OCI-LY7 (cell line): ENCODE measurements around the gene SEC11A. TPM values are rescaled to one million over a fixed set of nuclear protein-coding genes. Genes with fewer than 3 reads are reported as not detected.

ENCODE experiments used
- BruUV-seq: library from RNA; stranded (reverse); fragments of 400-500 nt; replicated peaks from 2 replicates; lab custom pipeline; 2021; lab: Mats Ljungman, UMichigan
- CTCF ChIA-PET: fragments of 300-600 bp; sonication (Branson Sonifier 250); formaldehyde crosslinking; loops from one replicate; lab custom pipeline; 2022; ENCODE audit warnings: antibody characterized with exemption; ENCODE audit not compliant: unreplicated experiment; lab: Charles Lee
- POLR2A ChIA-PET: fragments of 300-600 bp; sonication (Branson Sonifier 250); formaldehyde crosslinking; loops from one replicate; lab custom pipeline; 2022; ENCODE audit warnings: antibody characterized with exemption; lab: Charles Lee
- DNase-seq: peaks from one replicate; pipeline ENCODE4 v3.0.0-alpha.2; 2015; ENCODE audit warnings: low spot score
- H2AFZ ChIP-seq: fragments of 200-600 bp; sonication (generic), shearing (Covaris generic); 2 replicates; pipeline ENCODE4 v1.6.1; 2014; ENCODE audit warnings: mild to moderate bottlenecking, antibody characterized with exemption, low read length, moderate library complexity
- H3K27ac ChIP-seq: fragments of 200-600 bp; sonication (generic); 2 replicates; pipeline ENCODE4 v1.5.1; 2014; ENCODE audit warnings: mixed run types, low read depth, mild to moderate bottlenecking, moderate library complexity, low read length, inconsistent platforms; ENCODE audit not compliant: poor library complexity, severe bottlenecking
- H3K36me3 ChIP-seq: fragments of 200-600 bp; sonication (generic); 2 replicates; pipeline ENCODE4 v1.6.1; 2014; ENCODE audit warnings: mild to moderate bottlenecking, antibody characterized with exemption, low read length, moderate library complexity, mixed read lengths; ENCODE audit not compliant: insufficient read depth
- H3K4me1 ChIP-seq: fragments of 200-600 bp; sonication (generic); 2 replicates; pipeline ENCODE4 v1.5.1; 2014; ENCODE audit warnings: mild to moderate bottlenecking, low read length; ENCODE audit not compliant: insufficient read depth, poor library complexity, severe bottlenecking
- H3K4me2 ChIP-seq: fragments of 200-600 bp; sonication (generic); 2 replicates; pipeline ENCODE4 v1.6.1; 2014; ENCODE audit warnings: mild to moderate bottlenecking, low read length
- H3K4me3 ChIP-seq: fragments of 200-600 bp; sonication (generic); 2 replicates; pipeline ENCODE4 v1.5.1; 2014; ENCODE audit warnings: mild to moderate bottlenecking, low read depth, low read length; ENCODE audit not compliant: poor library complexity, severe bottlenecking
- H3K79me2 ChIP-seq: fragments of 200-600 bp; sonication (generic); 2 replicates; pipeline ENCODE4 v1.6.1; 2016; ENCODE audit warnings: low read depth, mild to moderate bottlenecking, low read length, moderate library complexity, mixed read lengths; ENCODE audit not compliant: insufficient read depth
- H3K9me2 ChIP-seq: fragments of 200-600 bp; sonication (generic); 2 replicates; pipeline ENCODE4 v1.6.1; 2016; ENCODE audit warnings: mild to moderate bottlenecking, low read length, mixed read lengths; ENCODE audit not compliant: insufficient read depth
- H3K9me3 ChIP-seq: fragments of 200-600 bp; sonication (generic); 2 replicates; pipeline ENCODE4 v1.6.1; 2014; ENCODE audit warnings: mild to moderate bottlenecking, mixed run types, low read length, mixed read lengths
- H4K20me1 ChIP-seq: fragments of 200-600 bp; sonication (generic); 2 replicates; pipeline ENCODE4 v1.6.1; 2014; ENCODE audit warnings: mild to moderate bottlenecking, antibody characterized with exemption, low read length, moderate library complexity, mixed read lengths; ENCODE audit not compliant: insufficient read depth
- CTCF ChIP-seq: fragments of 200-600 bp; sonication (generic); conservative IDR thresholded peaks from 2 replicates; pipeline ENCODE4 v1.5.1; 2014; ENCODE audit warnings: mild to moderate bottlenecking, antibody characterized with exemption, low read length, moderate library complexity, mixed read lengths
- EZH2phosphoT487 ChIP-seq: fragments of 200-600 bp; sonication (generic); IDR thresholded peaks from 2 replicates; pipeline ENCODE4 v1.6.1; 2018; ENCODE audit warnings: low read depth, borderline replicate concordance, mild to moderate bottlenecking, mixed run types, antibody characterized with exemption, low read length, moderate library complexity, mixed read lengths
- intact Hi-C: fragments of 100-400 bp; cut with micrococcal nuclease; formaldehyde crosslinking; loops from one replicate; pipeline ENCODE4 v1.10.0; 2022; ENCODE audit not compliant: unreplicated experiment
- total RNA-seq, 2 experiments: library from RNA; depleted of rRNA in 1 of 2; stranded (reverse); fragments of >200 nt in 1 of 2; shearing (Covaris generic) in 1 of 2; gene quantifications; 2 replicates each; pipeline ENCODE4 v1.2.3, GENCODE V29; 2014 to 2022

Gene SEC11A
- total RNA-seq, 2 experiments from 2014 or later, result 41.4 to 93.6 TPM

GRCh38 chr15:84747416-84748273 is 31.7 kb upstream of the SEC11A start:
- Histone ChIP-seq H2AFZ (peak overlapping the region; percentile 43), H3K9me3 (no peaks in the 10 kb centered on the region), H3K4me2 (peak overlapping the region; percentile 80), H3K36me3 (peaks cover 9% of the 10 kb centered on the region), H3K27ac (peak overlapping the region; percentile 82), H3K79me2 (peaks cover 56% of the 10 kb centered on the region), H3K9me2 (no peaks in the 10 kb centered on the region), H3K4me1 (peaks cover 53% of the 10 kb centered on the region), H3K4me3 (peak overlapping the region; percentile 95), H4K20me1 (peaks cover 8% of the 10 kb centered on the region; the same call in 1 of the 2 replicates)
- no TSS peak for BruUV-seq
- peak; percentile 23; the same call in 1 of the 2 replicates for TF ChIP-seq CTCF
- no peak for TF ChIP-seq EZH2phosphoT487
- intact Hi-C loops, result loop anchor here (1.0 kb wide), 4 partner anchors 11 to 114 kb away; partner anchors contain the start of genes NMB and WDR73
- CTCF ChIA-PET, result no interaction called here
- POLR2A ChIA-PET, result interaction anchor here (0.6 to 3.3 kb wide), 9 partner anchors 8 to 118 kb away, joined by 3 to 29 read pairs (median 5); partner anchors contain the start of genes SEC11A and WDR73
- DNase-seq, result peak; percentile 84

GRCh38 chr15:84741121-84741520 is 25.2 kb upstream of the SEC11A start:
- DNase-seq, result no peak
- no peak for TF ChIP-seq CTCF
- TF ChIP-seq EZH2phosphoT487, result no peak
- Histone ChIP-seq H3K27ac (no peak overlapping the region), H4K20me1 (no peaks in the 10 kb centered on the region), H3K36me3 (no peaks in the 10 kb centered on the region), H2AFZ (no peak overlapping the region), H3K9me3 (no peaks in the 10 kb centered on the region), H3K4me2 (no peak overlapping the region), H3K4me1 (peaks cover 40% of the 10 kb centered on the region), H3K4me3 (no peak overlapping the region), H3K9me2 (no peaks in the 10 kb centered on the region), H3K79me2 (peaks cover 7% of the 10 kb centered on the region; the same call in 1 of the 2 replicates)
- ChIA-PET POLR2A (no interaction called here), CTCF (no interaction called here)
- BruUV-seq, result no TSS peak
- intact Hi-C loops, result no loop called here

GRCh38 chr15:84740691-84741090 is 24.8 kb upstream of the SEC11A start:
- Histone ChIP-seq H3K9me2 (no peaks in the 10 kb centered on the region), H3K79me2 (peaks cover 3% of the 10 kb centered on the region; the same call in 1 of the 2 replicates), H2AFZ (no peak overlapping the region), H4K20me1 (no peaks in the 10 kb centered on the region), H3K4me1 (peaks cover 41% of the 10 kb centered on the region), H3K4me3 (no peak overlapping the region), H3K27ac (no peak overlapping the region), H3K9me3 (no peaks in the 10 kb centered on the region), H3K36me3 (no peaks in the 10 kb centered on the region), H3K4me2 (no peak overlapping the region)
- ChIA-PET CTCF (no interaction called here), POLR2A (no interaction called here)
- no TSS peak for BruUV-seq
- intact Hi-C loops, result no loop called here
- TF ChIP-seq EZH2phosphoT487 (no peak), CTCF (no peak)
- no peak for DNase-seq
